ENCODE data around the gene COL13A1. TPM values are rescaled to one million over a fixed set of nuclear protein-coding genes. Genes with fewer than 3 reads are reported as not detected.

The COL13A1 gene
- total RNA-seq, 1 experiment from 2014 or later, result 5.9 TPM

DNA sequence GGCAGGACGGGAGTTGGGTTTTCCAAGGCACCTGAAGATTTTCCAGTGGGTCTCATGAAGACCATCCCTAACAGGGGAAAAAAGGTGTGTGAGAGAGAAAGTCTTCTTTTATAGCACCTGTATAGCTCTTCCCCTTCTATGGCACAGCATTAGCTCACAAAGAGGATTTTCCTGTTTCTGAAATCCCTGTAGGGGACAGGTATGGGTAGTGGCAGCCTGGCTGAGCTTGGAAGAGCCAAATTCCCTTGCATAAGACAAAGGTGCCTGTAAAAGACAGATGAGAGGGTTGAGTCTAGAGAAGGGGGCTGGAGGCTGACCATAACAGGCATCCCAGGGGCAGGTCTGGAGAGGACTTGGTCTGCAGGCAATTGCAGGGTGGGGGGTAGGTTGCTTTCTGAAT is 63.7 kb downstream of the COL13A1 start:
- ATAC-seq (no peak), DNase-seq (ENCODE audit: low read depth, low spot score) (no peak)
- POLR2A ChIA-PET, result no interaction called here
- no peaks in the 10 kb centered on the region for H3K27me3 ChIP-seq (ENCODE audit: insufficient read depth, low read length)
- no peaks in the 10 kb centered on the region for H3K36me3 ChIP-seq (ENCODE audit: control insufficient read depth in 1 of 2, insufficient read depth in 2 of 2, low read length in 2 of 2)
- no peak overlapping the region for H3K27ac ChIP-seq (ENCODE audit: low read depth, low read length)
- no peak overlapping the region for H3K4me3 ChIP-seq (replicated peaks in 1 of 2; ENCODE audit: low read depth in 1 of 2, low read length in 2 of 2)
- no peak overlapping the region for H2AFZ ChIP-seq (ENCODE audit: low read depth, low read length, poor library complexity, severe bottlenecking)
- H4K20me1 ChIP-seq (ENCODE audit: insufficient read depth), result no peaks in the 10 kb centered on the region
- H3K9me3 ChIP-seq (ENCODE audit: control insufficient read depth in 1 of 2, insufficient read depth in 1 of 2, low read depth in 1 of 2, low read length in 2 of 2), result no peaks in the 10 kb centered on the region
- H3K9ac ChIP-seq (ENCODE audit: low read length), result no peak overlapping the region
- no TSS peak for BruUV-seq (replicated peaks)
- H3K4me1 ChIP-seq (ENCODE audit: control insufficient read depth in 1 of 2, insufficient read depth in 2 of 2, low read length in 2 of 2), result peaks cover 26 to 91% of the 10 kb centered on the region in 2 experiments
- no peaks in the 10 kb centered on the region for H3K79me2 ChIP-seq (ENCODE audit: insufficient read depth, low read length)
- TF ChIP-seq, protein P1, sequence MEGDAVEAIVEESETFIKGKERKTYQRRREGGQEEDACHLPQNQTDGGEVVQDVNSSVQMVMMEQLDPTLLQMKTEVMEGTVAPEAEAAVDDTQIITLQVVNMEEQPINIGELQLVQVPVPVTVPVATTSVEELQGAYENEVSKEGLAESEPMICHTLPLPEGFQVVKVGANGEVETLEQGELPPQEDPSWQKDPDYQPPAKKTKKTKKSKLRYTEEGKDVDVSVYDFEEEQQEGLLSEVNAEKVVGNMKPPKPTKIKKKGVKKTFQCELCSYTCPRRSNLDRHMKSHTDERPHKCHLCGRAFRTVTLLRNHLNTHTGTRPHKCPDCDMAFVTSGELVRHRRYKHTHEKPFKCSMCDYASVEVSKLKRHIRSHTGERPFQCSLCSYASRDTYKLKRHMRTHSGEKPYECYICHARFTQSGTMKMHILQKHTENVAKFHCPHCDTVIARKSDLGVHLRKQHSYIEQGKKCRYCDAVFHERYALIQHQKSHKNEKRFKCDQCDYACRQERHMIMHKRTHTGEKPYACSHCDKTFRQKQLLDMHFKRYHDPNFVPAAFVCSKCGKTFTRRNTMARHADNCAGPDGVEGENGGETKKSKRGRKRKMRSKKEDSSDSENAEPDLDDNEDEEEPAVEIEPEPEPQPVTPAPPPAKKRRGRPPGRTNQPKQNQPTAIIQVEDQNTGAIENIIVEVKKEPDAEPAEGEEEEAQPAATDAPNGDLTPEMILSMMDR (IDR thresholded peaks at IDR 0.05 in 2 of 3, conservative IDR thresholded peaks at IDR 0.05 in 1 of 3; ENCODE audit: borderline replicate concordance in 1 of 3, insufficient read depth in 1 of 3, low read depth in 2 of 3, low read length in 2 of 3), result no peak
- peak overlapping the region; percentile 72; the same call in 1 of the 2 replicates for H3K4me2 ChIP-seq (ENCODE audit: low read length)
- RAD21 ChIA-PET (ENCODE audit: low non-redundant PET in 1 of 2, low total read pairs in 2 of 2, uncharacterized antibody in 2 of 2, unreplicated experiment in 2 of 2), result no interaction called here
- intact Hi-C loops (cut with micrococcal nuclease), result no loop called here
- CTCF ChIA-PET, result no interaction called here
- no peaks in the 10 kb centered on the region for H3K9me2 ChIP-seq (ENCODE audit: insufficient read depth)

- Histone ChIP-seq H3K4me2 (ENCODE audit: low read length) (peak overlapping the region; percentile 40), H3K79me2 (ENCODE audit: insufficient read depth, low read length) (no peaks in the 10 kb centered on the region), H3K9ac (ENCODE audit: low read length) (peak overlapping the region; percentile 10; the same call in 1 of the 2 replicates), H3K27me3 (ENCODE audit: insufficient read depth, low read length) (no peaks in the 10 kb centered on the region), H3K27ac (ENCODE audit: low read depth, low read length) (no peak overlapping the region), H4K20me1 (ENCODE audit: insufficient read depth) (no peaks in the 10 kb centered on the region), H3K36me3 (ENCODE audit: control insufficient read depth in 1 of 2, insufficient read depth in 2 of 2, low read length in 2 of 2) (no peaks in the 10 kb centered on the region), H3K4me3 (replicated peaks in 1 of 2; ENCODE audit: low read depth in 1 of 2, low read length in 2 of 2) (no peak overlapping the region), H3K9me2 (ENCODE audit: insufficient read depth) (no peaks in the 10 kb centered on the region), H3K9me3 (ENCODE audit: control insufficient read depth in 1 of 2, insufficient read depth in 1 of 2, low read depth in 1 of 2, low read length in 2 of 2) (no peaks in the 10 kb centered on the region), H3K4me1 (ENCODE audit: control insufficient read depth in 1 of 2, insufficient read depth in 2 of 2, low read length in 2 of 2) (peaks cover 21 to 83% of the 10 kb centered on the region in 2 experiments), H2AFZ (ENCODE audit: low read depth, low read length, poor library complexity, severe bottlenecking) (no peak overlapping the region)
- intact Hi-C loops (cut with micrococcal nuclease), result no loop called here
- ChIA-PET CTCF (no interaction called here), POLR2A (no interaction called here), RAD21 (ENCODE audit: low non-redundant PET in 1 of 2, low total read pairs in 2 of 2, uncharacterized antibody in 2 of 2, unreplicated experiment in 2 of 2) (no interaction called here)
- ATAC-seq (no peak), DNase-seq (ENCODE audit: low read depth, low spot score) (no peak)
- TF ChIP-seq, protein P2, sequence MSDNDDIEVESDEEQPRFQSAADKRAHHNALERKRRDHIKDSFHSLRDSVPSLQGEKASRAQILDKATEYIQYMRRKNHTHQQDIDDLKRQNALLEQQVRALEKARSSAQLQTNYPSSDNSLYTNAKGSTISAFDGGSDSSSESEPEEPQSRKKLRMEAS (IDR thresholded peaks at IDR 0.05), result no peak; the same call in 1 of the 2 replicates
- no peak for TF ChIP-seq POLR2AphosphoS5 (IDR thresholded peaks at IDR 0.05; ENCODE audit: low read depth, low read length)
- BruUV-seq (replicated peaks), result no TSS peak
Measured at GRCh38 chr10:69866246-69866687, 64.6 kb downstream of the COL13A1 start.
